ENCODE measurements around the gene DAAM2.

Gene DAAM2

DNA sequence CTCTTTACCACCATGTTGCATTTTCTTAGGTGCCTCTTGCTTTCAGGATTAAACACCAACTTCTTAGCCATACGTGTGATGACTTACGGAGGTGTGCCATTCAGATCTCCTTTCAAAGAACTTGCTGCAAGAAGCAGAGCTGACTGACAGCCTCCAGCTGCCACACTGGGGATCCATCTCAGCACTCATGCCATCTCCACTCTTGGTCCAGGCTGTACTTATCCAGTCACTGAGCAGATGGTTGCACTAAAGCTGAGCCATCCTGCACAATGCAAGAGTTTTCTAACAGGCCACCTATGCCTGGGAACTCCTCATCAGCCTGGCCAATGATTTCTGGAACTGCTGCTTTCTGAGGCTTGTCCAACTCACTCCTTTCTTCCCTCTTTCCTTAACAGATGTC is 35.6 kb upstream of the DAAM2 start:
- TF ChIP-seq, protein P1, sequence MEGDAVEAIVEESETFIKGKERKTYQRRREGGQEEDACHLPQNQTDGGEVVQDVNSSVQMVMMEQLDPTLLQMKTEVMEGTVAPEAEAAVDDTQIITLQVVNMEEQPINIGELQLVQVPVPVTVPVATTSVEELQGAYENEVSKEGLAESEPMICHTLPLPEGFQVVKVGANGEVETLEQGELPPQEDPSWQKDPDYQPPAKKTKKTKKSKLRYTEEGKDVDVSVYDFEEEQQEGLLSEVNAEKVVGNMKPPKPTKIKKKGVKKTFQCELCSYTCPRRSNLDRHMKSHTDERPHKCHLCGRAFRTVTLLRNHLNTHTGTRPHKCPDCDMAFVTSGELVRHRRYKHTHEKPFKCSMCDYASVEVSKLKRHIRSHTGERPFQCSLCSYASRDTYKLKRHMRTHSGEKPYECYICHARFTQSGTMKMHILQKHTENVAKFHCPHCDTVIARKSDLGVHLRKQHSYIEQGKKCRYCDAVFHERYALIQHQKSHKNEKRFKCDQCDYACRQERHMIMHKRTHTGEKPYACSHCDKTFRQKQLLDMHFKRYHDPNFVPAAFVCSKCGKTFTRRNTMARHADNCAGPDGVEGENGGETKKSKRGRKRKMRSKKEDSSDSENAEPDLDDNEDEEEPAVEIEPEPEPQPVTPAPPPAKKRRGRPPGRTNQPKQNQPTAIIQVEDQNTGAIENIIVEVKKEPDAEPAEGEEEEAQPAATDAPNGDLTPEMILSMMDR (IDR thresholded peaks at IDR 0.05; ENCODE audit: low read depth, low read length): no peak
- DNase-seq (ENCODE audit: low read depth in 2 of 2): no peak
- no peak overlapping the region for H3K4me3 ChIP-seq (replicated peaks in 1 of 2; ENCODE audit: low read depth in 2 of 2, low read length in 2 of 2)

DNA sequence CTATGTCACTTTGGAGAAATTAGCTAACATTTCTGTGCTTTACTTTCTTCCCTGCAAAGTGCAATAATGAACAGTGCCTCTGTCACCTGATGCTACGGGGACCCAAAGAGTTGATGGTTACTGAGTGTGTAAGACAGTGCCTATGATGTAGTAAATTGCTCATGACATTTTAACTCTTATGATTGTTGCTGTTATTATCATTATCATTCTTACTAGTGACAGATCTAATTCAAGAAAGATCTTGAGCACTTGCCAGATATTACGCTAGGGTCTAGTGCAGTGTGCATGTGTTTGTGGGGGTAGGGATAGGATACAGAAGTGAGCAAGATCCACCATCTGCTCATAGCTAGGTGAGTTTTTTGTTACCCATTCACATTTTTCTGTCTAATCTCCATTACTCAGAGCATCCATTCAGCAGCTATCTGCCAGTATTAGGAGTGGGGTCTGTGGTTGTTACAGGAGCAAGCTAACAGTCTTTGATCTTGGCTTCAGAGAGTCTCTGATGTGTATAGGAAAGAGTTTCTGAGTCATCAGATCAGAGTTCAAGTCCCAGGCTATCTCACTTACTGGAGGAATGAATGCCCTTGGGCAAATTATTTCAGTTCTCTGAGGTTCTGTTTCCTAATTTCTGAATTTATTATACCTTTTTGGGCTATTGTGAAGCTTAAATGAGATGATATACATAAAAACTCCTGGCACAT is 33.1 kb upstream of the DAAM2 start:
- no peak for DNase-seq (ENCODE audit: low read depth in 2 of 2)
- TF ChIP-seq, protein P1 (IDR thresholded peaks at IDR 0.05; ENCODE audit: low read depth, low read length): no peak
- H3K4me3 ChIP-seq (replicated peaks in 1 of 2; ENCODE audit: low read depth in 2 of 2, low read length in 2 of 2): no peak overlapping the region

DNA sequence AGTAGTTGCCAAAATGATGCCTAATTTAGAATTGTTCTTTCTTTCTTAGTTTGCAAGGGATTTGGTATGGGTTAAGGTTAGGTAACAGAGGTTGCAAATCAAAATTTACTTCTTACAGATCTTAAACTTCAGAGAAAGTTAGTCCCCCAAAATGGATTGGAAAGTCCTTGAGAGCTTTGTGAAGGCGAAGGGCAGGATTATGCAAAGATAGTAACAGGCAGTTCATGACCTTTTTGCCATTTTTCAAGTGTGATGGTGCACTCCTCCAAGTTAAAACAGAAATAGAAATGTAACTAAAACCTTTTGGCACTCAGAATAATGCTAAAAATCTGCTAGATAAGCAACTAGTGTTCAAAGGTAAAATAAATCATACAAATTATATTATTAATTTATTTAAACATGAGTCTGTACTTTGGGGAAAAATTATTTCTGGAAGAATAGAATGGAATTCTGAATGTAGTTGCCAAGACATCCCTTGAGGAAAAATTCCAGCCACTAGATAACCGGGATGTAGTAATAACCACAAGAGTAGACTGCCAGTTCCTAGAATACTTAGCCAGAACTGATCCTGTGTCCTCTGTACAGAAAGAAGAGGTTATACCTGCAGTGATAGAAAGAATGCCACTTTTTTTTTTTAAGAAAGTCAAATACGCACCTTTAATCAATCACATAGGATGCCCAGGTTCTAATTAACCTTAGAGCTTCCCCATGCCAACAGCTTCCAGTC is 31.8 kb upstream of the DAAM2 start:
- TF ChIP-seq, protein P1 (IDR thresholded peaks at IDR 0.05; ENCODE audit: low read depth, low read length): no peak

DNA sequence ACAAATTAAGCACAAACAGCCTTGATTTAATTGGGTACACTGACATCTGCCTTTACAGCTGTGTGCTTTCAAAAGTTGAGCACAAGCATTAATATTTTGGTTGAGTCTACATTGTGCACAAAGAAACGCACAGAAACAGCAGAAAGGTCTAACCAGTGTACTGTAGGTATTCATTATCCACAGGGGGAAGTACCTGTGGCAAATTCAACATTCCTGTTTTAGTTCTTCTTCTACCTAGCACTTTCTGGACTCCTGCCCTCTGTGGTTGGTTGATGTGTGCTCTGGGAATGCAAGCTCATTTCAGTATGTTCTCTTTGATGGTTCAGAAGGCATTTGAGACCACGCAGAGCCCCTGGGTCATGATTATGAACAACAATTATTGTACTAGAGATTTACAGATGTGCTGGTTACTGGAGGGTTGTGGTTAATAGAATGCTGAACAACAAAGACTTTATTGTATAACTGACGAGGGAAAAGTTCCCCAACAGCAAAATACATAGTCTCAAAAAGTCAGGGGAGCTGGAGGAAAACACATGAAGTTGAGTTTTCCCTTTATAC is 26.6 kb upstream of the DAAM2 start:
- TF ChIP-seq, protein P1 (IDR thresholded peaks at IDR 0.05; ENCODE audit: low read depth, low read length): no peak
- no peak overlapping the region for H3K4me3 ChIP-seq (replicated peaks in 1 of 2; ENCODE audit: low read depth in 2 of 2, low read length in 2 of 2)
- DNase-seq (ENCODE audit: low read depth in 2 of 2): no peak

More for the DNA sequence above, 31.8 kb upstream of the DAAM2 start:
- DNase-seq (ENCODE audit: low read depth in 2 of 2): peak in 1 of 2 donors; percentile 29
- H3K4me3 ChIP-seq (replicated peaks in 1 of 2; ENCODE audit: low read depth in 2 of 2, low read length in 2 of 2): no peak overlapping the region

DNA sequence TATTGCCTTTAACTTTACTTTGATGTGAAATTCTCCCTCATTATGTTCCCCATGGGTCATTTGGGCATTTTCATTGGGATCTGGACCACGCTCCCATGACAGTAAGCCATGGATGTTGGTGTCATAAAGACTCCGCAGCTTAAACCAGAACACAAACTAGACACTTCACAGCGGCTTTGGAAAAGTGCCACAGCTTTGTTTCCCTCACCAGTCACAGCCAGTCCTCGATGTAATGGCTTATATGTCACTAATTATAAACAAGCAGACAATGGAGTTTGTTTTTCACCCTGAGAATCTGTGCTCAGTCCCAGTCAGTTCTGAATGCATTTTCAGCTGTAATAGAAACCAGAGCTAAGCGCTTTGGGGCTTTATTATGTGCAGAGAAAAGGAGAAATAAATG is 23.2 kb upstream of the DAAM2 start:
- H3K4me3 ChIP-seq (replicated peaks in 1 of 2; ENCODE audit: low read depth in 2 of 2, low read length in 2 of 2): no peak overlapping the region
- no peak for DNase-seq (ENCODE audit: low read depth in 2 of 2)
- TF ChIP-seq, protein P1 (IDR thresholded peaks at IDR 0.05; ENCODE audit: low read depth, low read length): no peak

DNA sequence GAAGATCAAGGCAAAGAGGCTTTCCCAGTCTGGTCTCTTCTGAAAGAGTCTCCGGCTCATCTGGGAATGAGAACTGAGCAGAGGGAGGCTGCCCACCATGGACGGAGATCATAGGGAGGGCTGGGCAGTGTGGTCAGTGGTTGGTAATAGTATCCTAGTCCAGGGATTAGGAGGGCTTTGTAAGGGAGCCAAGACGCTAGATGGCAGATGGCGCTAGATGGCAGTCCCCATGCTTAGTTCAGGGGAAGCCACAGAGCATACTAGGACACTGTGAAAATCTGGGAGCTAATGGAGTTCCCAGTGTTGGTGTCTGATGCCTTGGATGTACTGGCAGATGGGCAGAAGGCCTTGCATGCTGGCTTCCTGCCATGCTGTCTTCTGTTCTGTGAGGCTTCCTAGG is 21.7 kb upstream of the DAAM2 start:
- no peak for DNase-seq (ENCODE audit: low read depth in 2 of 2)
- TF ChIP-seq, protein P1 (IDR thresholded peaks at IDR 0.05; ENCODE audit: low read depth, low read length): no peak
- no peak overlapping the region for H3K4me3 ChIP-seq (replicated peaks in 1 of 2; ENCODE audit: low read depth in 2 of 2, low read length in 2 of 2)
